Osteocyte (in vitro differentiated cells): ENCODE results near the gene PRKN. TPM values are rescaled to one million over a fixed set of nuclear protein-coding genes. Genes with fewer than 3 reads are reported as not detected.

Experiments used
- DNase-seq: peaks from one replicate; pipeline ENCODE4 v3.0.0; 2021; ENCODE audit warnings: mixed read lengths; ENCODE audit not compliant: unreplicated experiment; ENCODE audit errors: extremely low spot score
- H3K27ac Mint-ChIP-seq: one replicate; pipeline ENCODE4 v1.8.0; 2021; ENCODE audit warnings: mild to moderate bottlenecking, mixed read lengths; ENCODE audit not compliant: unreplicated experiment
- H3K27me3 Mint-ChIP-seq: one replicate; pipeline ENCODE4 v1.8.0; 2021; ENCODE audit warnings: mixed read lengths; ENCODE audit not compliant: unreplicated experiment
- H3K36me3 Mint-ChIP-seq: one replicate; pipeline ENCODE4 v1.8.0; 2021; ENCODE audit warnings: mixed read lengths; ENCODE audit not compliant: unreplicated experiment
- H3K4me1 Mint-ChIP-seq: one replicate; pipeline ENCODE4 v1.8.0; 2021; ENCODE audit warnings: mixed read lengths; ENCODE audit not compliant: unreplicated experiment
- H3K4me3 Mint-ChIP-seq: one replicate; pipeline ENCODE4 v1.8.0; 2021; ENCODE audit warnings: mild to moderate bottlenecking, moderate library complexity, mixed read lengths; ENCODE audit not compliant: unreplicated experiment
- H3K9me3 Mint-ChIP-seq: one replicate; pipeline ENCODE4 v1.8.0; 2021; ENCODE audit warnings: mixed read lengths; ENCODE audit not compliant: unreplicated experiment
- total RNA-seq: library from RNA; stranded (reverse); gene quantifications from 2 replicates; pipeline ENCODE4 v1.2.1, GENCODE V29; 2021
- TF ChIP-seq, protein P1 (sequence below): fragments of 200-600 bp; sonication (generic); IDR thresholded peaks from 2 replicates; pipeline ENCODE4 v1.5.0; 2021; ENCODE audit warnings: antibody characterized with exemption, mild to moderate bottlenecking, moderate library complexity

The PRKN gene
- total RNA-seq, 1 donor from 2014 or later: 13.4 TPM

DNA sequence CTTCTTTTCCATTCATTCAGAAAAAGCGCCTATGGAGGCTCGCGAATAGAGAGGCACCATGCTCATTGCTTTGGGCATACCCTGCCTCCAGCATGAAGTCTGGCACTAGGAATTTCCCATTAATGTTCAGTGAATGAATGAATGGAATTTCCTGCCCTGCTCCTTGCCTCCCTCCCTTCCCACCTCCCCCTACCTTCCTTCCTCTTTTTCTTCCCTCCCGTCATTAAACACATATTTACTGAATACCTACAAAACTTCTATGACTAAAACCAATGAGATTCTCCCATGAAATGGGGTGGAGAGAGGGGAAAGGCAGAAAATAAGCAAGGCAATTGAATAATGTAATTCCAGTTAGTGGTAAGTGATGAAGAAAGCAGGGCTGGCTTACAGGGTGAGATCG, 1239.9 kb downstream of the PRKN start:
- TF ChIP-seq, protein P1, sequence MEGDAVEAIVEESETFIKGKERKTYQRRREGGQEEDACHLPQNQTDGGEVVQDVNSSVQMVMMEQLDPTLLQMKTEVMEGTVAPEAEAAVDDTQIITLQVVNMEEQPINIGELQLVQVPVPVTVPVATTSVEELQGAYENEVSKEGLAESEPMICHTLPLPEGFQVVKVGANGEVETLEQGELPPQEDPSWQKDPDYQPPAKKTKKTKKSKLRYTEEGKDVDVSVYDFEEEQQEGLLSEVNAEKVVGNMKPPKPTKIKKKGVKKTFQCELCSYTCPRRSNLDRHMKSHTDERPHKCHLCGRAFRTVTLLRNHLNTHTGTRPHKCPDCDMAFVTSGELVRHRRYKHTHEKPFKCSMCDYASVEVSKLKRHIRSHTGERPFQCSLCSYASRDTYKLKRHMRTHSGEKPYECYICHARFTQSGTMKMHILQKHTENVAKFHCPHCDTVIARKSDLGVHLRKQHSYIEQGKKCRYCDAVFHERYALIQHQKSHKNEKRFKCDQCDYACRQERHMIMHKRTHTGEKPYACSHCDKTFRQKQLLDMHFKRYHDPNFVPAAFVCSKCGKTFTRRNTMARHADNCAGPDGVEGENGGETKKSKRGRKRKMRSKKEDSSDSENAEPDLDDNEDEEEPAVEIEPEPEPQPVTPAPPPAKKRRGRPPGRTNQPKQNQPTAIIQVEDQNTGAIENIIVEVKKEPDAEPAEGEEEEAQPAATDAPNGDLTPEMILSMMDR: no peak
- H3K27me3 Mint-ChIP-seq: no peaks in the 10 kb centered on the region
- DNase-seq: no peak
- H3K4me1 Mint-ChIP-seq: peaks cover 12% of the 10 kb centered on the region
- H3K4me3 Mint-ChIP-seq: no peak overlapping the region
- H3K36me3 Mint-ChIP-seq: no peaks in the 10 kb centered on the region
- H3K27ac Mint-ChIP-seq: no peak overlapping the region
- no peaks in the 10 kb centered on the region for H3K9me3 Mint-ChIP-seq

DNA sequence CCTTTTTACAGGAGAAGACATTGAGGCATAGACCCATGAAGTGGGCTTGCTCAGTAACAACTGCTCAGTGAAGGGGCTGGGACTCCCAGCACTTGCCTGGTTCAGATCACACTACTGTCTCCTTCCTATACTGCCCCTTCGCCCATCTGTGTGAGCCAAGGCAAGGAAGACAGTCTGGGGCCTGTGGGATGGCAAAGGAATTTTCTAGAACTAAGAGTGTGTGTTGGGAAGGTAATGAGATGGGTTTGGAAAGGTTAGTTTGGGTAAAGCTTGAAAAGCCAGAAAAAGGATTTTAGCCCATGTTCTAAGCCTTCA, 1240.4 kb downstream of the PRKN start:
- no peak for DNase-seq
- no peaks in the 10 kb centered on the region for H3K36me3 Mint-ChIP-seq
- no peaks in the 10 kb centered on the region for H3K27me3 Mint-ChIP-seq
- TF ChIP-seq, protein P1: no peak
- no peak overlapping the region for H3K4me3 Mint-ChIP-seq
- H3K27ac Mint-ChIP-seq: no peak overlapping the region
- H3K4me1 Mint-ChIP-seq: peaks cover 18% of the 10 kb centered on the region
- H3K9me3 Mint-ChIP-seq: no peaks in the 10 kb centered on the region

DNA sequence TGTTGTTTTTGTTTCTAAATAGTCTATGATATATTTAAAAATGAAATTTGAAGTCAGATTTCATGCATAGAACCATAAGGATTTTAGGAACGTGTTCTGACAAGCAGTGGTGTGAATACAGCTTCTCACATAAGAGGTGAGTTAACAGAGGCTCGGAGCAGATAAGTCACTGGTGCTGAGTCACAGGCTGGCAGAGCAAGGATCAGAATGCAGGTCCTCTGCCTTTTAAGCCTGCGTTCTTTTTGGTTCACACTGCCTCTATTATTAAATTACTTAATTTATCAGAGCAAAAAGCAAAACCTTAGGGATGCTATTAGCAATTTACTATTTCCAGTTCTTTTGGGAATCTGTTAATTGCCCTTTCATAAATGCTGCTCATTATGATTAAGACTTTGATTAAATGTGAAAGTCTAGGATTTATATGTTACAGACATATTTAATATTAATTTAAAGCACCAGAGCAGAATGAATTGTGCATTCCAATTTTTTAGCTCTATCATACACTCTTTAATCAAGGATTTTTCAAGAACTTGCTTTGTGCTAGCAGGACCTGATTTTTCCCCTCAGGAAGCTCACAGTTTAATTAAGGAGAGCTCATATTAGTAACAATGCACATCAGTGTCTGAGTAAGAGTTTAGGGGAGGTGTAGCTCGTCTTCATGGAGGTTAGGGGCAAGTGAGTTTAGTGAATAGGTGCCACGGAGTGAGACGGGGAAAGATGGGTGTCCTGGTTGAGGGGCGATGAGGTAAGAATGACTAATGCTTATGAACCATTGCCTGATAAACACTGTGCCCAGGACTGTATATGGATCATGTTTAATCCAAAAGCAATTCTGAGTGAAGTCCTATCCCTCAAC, 1241.0 kb downstream of the PRKN start:
- Mint-ChIP-seq H3K27me3 (no peaks in the 10 kb centered on the region), H3K9me3 (no peaks in the 10 kb centered on the region), H3K4me1 (peaks cover 23% of the 10 kb centered on the region), H3K36me3 (no peaks in the 10 kb centered on the region), H3K4me3 (no peak overlapping the region), H3K27ac (no peak overlapping the region)
- TF ChIP-seq, protein P1: no peak
- DNase-seq: no peak

DNA sequence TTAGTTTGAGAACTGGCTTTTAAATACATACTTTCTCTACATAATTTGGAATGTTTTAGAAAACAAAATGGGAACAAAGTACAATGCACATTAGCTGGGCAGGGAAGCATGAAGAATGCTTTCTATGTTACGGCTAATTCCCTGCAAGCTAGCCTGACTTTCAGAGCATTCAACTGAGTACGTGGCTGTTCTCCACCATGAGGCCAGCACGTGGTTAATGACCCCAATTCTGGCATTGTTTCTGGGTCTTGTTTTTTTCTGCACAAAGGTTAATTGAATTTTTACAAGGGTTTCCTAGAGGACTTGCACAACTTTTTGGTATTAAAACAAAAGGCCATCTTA, 1245.1 kb downstream of the PRKN start:
- H3K36me3 Mint-ChIP-seq: no peaks in the 10 kb centered on the region
- H3K4me1 Mint-ChIP-seq: peaks cover 26% of the 10 kb centered on the region
- no peak for DNase-seq
- no peaks in the 10 kb centered on the region for H3K27me3 Mint-ChIP-seq
- H3K9me3 Mint-ChIP-seq: no peaks in the 10 kb centered on the region
- no peak overlapping the region for H3K27ac Mint-ChIP-seq
- no peak overlapping the region for H3K4me3 Mint-ChIP-seq
- TF ChIP-seq, protein P1: no peak

DNA sequence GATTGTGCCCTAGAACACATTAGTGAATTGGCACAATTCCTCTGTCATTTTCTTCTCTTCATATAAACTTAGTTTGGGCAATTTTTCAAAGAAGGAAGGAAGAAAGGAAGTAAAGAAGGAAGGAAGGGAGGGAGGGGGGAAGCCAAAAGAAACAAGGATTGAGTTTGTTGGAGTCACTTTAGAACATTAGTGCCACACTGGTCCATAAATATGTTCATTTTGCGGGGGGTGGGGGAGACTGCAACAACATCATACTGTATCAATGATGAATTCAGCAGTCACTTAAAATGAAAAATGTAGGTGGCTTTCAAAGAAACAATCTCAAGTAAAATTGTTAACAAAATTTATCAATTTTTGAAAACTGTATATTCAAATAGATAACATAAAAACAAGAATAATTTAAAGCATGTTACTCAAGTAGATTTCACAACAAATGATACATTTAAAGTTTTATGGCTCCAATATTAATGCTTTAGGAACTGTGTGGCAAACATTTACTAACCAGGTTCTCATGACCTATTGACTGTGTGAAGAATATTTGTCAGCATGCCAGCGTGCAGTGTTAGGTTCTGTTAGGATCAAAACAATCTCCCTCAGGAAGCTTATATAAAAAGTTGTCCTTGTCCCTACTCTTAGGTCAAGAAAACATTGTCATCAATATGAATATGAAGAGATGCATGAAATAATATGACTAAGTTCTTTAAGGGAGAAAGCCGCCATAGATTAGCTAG, 1245.6 kb downstream of the PRKN start:
- Mint-ChIP-seq H3K27ac (no peak overlapping the region), H3K9me3 (no peaks in the 10 kb centered on the region), H3K36me3 (no peaks in the 10 kb centered on the region), H3K27me3 (no peaks in the 10 kb centered on the region), H3K4me1 (peaks cover 22% of the 10 kb centered on the region), H3K4me3 (no peak overlapping the region)
- DNase-seq: no peak
- TF ChIP-seq, protein P1: no peak
